Glutamatergic neuron (in vitro differentiated cells): ENCODE results near the gene PAPLN. TPM values are rescaled to one million over a fixed set of nuclear protein-coding genes. Genes with fewer than 3 reads are reported as not detected.

Experiments used
- DNase-seq: peaks from one replicate; pipeline ENCODE4 v3.0.0; 2022
- H3K27ac Mint-ChIP-seq: one replicate; pipeline ENCODE4 v1.8.0; 2020; ENCODE audit warnings: mild to moderate bottlenecking, mixed read lengths, inconsistent platforms; ENCODE audit not compliant: unreplicated experiment
- H3K27me3 Mint-ChIP-seq: one replicate; pipeline ENCODE4 v1.8.0; 2020; ENCODE audit warnings: mild to moderate bottlenecking, moderate library complexity, mixed read lengths, inconsistent platforms; ENCODE audit not compliant: unreplicated experiment
- H3K36me3 Mint-ChIP-seq: one replicate; pipeline ENCODE4 v1.8.0; 2020; ENCODE audit warnings: mild to moderate bottlenecking, mixed read lengths, inconsistent platforms; ENCODE audit not compliant: unreplicated experiment
- H3K4me1 Mint-ChIP-seq: one replicate; pipeline ENCODE4 v1.8.0; 2020; ENCODE audit warnings: mild to moderate bottlenecking, low read depth, mixed read lengths, inconsistent platforms; ENCODE audit not compliant: unreplicated experiment
- H3K4me3 Mint-ChIP-seq: one replicate; pipeline ENCODE4 v1.8.0; 2020; ENCODE audit warnings: mild to moderate bottlenecking, mixed read lengths, inconsistent platforms; ENCODE audit not compliant: unreplicated experiment
- H3K9me3 Mint-ChIP-seq: one replicate; pipeline ENCODE4 v1.8.0; 2020; ENCODE audit warnings: mild to moderate bottlenecking, moderate library complexity, mixed read lengths, inconsistent platforms; ENCODE audit not compliant: unreplicated experiment
- total RNA-seq: library from RNA; stranded (reverse); fragmentation: NEBNext Ultra II Directional; extraction: Animal tissue kit (Norgen Biotek cat#: 25700); gene quantifications from one replicate; pipeline ENCODE4 v1.2.1, GENCODE V29; 2021; ENCODE audit not compliant: unreplicated experiment
- TF ChIP-seq, protein P1 (sequence below): fragments of 200-600 bp; sonication (generic); IDR thresholded peaks from one replicate; pipeline ENCODE4 v1.5.0; 2021; ENCODE audit not compliant: partially characterized antibody, unreplicated experiment

Gene PAPLN
- total RNA-seq, 1 donor from 2014 or later: 2.8 TPM

- TF ChIP-seq, protein P1, sequence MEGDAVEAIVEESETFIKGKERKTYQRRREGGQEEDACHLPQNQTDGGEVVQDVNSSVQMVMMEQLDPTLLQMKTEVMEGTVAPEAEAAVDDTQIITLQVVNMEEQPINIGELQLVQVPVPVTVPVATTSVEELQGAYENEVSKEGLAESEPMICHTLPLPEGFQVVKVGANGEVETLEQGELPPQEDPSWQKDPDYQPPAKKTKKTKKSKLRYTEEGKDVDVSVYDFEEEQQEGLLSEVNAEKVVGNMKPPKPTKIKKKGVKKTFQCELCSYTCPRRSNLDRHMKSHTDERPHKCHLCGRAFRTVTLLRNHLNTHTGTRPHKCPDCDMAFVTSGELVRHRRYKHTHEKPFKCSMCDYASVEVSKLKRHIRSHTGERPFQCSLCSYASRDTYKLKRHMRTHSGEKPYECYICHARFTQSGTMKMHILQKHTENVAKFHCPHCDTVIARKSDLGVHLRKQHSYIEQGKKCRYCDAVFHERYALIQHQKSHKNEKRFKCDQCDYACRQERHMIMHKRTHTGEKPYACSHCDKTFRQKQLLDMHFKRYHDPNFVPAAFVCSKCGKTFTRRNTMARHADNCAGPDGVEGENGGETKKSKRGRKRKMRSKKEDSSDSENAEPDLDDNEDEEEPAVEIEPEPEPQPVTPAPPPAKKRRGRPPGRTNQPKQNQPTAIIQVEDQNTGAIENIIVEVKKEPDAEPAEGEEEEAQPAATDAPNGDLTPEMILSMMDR: no peak
- no peaks in the 10 kb centered on the region for H3K36me3 Mint-ChIP-seq
- H3K27ac Mint-ChIP-seq: no peak overlapping the region
- H3K9me3 Mint-ChIP-seq: peaks cover 6% of the 10 kb centered on the region
- H3K27me3 Mint-ChIP-seq: peaks cover 4% of the 10 kb centered on the region
- DNase-seq: no peak
- no peak overlapping the region for H3K4me3 Mint-ChIP-seq
- peaks cover 6% of the 10 kb centered on the region for H3K4me1 Mint-ChIP-seq
Measured at GRCh38 chr14:73261520-73262426, 24.5 kb downstream of the PAPLN start.

GRCh38 chr14:73262427-73263183, 25.3 kb downstream of the PAPLN start:
- Mint-ChIP-seq H3K4me1 (peaks cover 6% of the 10 kb centered on the region), H3K36me3 (no peaks in the 10 kb centered on the region), H3K9me3 (peaks cover 6% of the 10 kb centered on the region), H3K27ac (no peak overlapping the region), H3K27me3 (peaks cover 4% of the 10 kb centered on the region), H3K4me3 (no peak overlapping the region)
- TF ChIP-seq, protein P1: no peak
- no peak for DNase-seq

- Mint-ChIP-seq H3K4me3 (no peak overlapping the region), H3K4me1 (peaks cover 6% of the 10 kb centered on the region), H3K27ac (no peak overlapping the region), H3K36me3 (no peaks in the 10 kb centered on the region), H3K27me3 (peaks cover 4% of the 10 kb centered on the region), H3K9me3 (peaks cover 6% of the 10 kb centered on the region)
- TF ChIP-seq, protein P1: no peak
- DNase-seq: no peak
Measured at GRCh38 chr14:73263606-73264005, 26.3 kb downstream of the PAPLN start.

DNA sequence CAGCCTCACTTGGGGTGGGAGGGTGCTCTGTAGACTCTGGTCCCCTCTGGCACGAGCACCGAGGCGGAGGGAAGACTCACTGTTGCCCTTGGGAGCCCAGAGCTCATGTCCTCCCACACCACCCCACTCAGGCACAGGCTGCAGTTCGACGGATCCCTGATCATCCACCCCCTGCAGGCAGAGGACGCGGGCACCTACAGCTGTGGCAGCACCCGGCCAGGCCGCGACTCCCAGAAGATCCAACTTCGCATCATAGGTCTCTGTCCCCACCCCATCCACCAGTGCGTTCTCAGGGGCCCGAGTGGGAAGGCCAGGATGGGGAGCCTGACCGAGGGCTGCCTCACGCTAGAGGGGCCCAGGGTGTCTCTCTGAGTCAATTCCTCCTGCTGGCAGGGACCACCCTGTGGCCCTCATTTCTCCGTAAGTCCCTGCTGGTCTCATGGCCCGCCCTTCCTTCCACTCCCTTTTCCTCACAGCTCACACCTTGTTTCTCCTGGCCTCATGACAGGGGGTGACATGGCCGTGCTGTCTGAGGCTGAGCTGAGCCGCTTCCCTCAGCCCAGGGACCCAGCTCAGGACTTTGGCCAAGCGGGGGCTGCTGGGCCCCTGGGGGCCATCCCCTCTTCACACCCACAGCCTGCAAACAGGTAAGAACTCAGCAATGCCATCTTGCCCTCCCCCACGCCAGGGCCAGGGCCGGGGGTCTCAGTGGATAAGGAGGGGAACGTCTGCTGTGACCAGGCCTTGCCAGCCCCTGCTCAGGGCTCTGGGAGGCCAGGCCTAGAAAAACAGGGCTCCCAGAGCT, 27.0 kb downstream of the PAPLN start:
- H3K27me3 Mint-ChIP-seq: peaks cover 4% of the 10 kb centered on the region
- H3K4me3 Mint-ChIP-seq: no peak overlapping the region
- H3K9me3 Mint-ChIP-seq: peaks cover 6% of the 10 kb centered on the region

More for the DNA sequence above, 27.0 kb downstream of the PAPLN start:
- Mint-ChIP-seq H3K36me3 (no peaks in the 10 kb centered on the region), H3K27ac (no peak overlapping the region), H3K4me1 (peaks cover 6% of the 10 kb centered on the region)
- no peak for DNase-seq
- TF ChIP-seq, protein P1: no peak
